HG02763 (cell line): ENCODE data around the gene RBM39.
"Not testable (repeated sequence)": the region's sequence is repeated elsewhere in the genome, so short reads cannot be mapped to it uniquely, and the experiment has no call there.

Source experiments
- ATAC-seq: cut with Tn5 transposase; IDR thresholded peaks from one replicate; pipeline ENCODE4 v1.9.1; 2021; ENCODE audit warnings: mild to moderate bottlenecking, moderate library complexity; ENCODE audit not compliant: unreplicated experiment

RBM39 gene

DNA sequence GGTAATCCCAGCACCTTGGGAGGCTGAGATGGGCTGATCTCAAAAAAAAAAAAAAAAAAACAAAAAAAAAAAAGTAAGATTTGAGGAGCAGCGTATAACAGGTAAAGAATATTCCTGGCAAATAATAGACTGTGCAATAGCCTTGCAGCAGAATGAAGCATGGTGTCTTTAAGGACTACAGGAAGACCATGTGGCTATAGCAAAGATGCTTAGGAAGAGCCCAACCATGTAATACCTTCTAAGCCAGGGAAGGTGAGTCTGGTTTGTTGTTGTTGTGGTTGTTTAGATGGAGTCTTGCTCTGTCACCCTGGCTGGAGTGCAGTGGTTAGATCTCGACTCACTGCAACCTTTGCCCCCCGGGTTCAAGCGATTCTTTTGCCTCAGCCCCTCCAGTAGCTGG lies 14.3 kb upstream of the RBM39 start:
- no peak for ATAC-seq

DNA sequence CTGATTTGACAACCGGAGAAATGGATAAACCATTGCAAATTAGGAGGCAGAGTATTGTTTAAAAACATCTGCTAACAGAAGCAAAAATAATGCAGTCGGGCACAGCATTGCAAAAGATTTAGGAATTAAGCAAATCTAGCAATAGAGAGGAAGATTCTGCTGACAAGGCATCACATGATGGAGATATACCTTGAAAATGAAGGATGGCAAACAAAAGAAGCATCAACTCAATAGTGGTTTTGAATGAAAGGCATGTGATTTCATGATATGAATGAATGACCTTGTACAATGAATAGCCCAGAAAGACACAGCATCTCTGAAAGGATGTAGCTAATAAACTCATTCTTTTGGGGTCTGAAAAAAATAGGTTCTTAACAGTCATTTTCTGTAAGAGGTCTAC lies 8.6 kb upstream of the RBM39 start:
- ATAC-seq = no peak

DNA sequence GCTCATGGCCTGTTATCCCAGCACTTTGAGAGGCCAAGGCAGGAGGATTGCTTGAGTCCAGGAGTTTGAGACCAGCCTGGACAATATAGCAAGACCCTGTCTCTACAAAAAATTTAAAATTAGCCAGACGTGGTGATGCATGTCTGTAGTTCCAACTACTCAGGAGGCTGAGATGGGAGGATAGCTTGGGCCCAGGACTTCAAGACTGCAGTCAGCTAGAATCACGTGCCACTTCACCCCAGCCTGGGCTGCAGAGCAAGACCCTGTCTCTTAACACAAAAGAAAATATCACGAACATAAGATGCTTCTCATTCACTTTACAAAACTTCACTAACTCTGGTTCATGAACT lies 2.4 kb upstream of the RBM39 start:
- not testable (repeated sequence) for ATAC-seq

DNA sequence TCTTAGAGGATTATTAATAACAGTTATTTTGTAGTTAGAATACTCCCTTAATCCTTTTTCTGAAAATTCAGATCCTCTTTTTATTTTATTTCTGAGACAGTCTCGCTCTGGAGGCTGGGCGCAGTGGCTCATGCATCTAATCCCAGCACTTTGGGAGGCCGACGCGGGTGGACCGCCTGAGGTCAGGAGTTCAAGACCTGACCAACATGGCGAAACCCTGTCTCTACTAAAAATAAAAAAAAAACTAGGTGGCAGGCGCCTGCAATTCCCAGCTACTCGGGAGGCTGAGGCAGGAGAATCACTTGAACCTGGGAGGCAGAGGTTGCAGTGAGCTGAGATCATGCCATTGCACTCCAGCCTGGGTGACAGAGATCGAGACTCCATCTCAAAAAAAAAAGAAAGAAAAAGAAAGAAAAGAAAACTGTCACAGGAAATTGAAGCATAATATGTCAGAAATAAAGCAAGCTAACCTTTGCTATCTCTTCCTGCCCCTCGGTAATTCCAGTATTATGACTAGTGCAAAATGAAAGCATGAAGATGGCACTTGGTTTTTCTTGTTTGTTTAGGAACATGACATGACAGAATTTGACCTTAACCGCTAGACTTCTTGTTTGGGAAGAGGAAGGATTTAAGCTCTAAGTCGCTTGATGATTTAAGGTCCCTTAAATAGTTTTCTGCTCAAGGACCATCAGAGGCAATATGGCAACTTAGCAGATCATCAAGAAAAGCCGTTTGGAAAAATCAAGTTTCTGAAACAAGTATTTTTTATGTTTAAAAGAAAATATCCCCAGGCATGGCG lies 1.8 kb upstream of the RBM39 start:
- no peak for ATAC-seq

DNA sequence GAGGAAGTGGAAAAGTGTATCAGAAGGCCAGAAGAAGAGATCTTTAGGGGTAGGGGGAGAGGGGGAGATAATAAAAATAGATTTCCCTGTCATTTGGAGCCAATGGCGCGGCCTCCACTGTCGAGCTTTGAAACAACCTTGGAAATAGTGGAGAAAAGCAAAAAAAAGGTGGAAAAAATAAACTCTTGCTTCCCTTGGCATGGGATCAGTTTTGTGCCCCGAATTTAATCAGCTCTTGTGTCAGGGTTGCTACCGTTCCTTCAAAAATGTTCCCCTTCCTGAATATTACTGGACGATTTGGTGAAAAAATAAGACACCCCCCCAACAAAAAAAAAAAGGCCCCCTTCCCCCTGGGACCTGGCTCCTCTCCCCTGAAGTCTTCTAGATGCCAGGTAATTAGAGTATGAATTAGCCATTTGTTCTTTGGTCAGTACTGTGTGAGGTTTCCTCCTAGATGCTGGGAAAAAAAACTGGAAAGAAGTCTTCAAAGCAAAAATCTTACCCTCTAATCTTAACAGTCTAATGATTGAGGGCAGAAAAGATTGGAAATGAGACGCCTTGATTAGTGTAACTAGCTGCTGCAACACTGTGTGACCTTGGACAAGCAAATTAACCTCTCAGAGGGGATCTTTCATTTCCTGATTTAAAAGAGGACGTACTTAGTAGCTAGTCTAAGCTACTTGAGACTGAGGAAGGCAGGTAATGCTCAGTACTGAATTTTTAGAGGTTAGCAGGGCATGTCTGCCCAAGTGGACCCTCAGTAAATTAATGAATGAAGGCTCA lies 872 bp upstream of the RBM39 start:
- no peak for ATAC-seq

DNA sequence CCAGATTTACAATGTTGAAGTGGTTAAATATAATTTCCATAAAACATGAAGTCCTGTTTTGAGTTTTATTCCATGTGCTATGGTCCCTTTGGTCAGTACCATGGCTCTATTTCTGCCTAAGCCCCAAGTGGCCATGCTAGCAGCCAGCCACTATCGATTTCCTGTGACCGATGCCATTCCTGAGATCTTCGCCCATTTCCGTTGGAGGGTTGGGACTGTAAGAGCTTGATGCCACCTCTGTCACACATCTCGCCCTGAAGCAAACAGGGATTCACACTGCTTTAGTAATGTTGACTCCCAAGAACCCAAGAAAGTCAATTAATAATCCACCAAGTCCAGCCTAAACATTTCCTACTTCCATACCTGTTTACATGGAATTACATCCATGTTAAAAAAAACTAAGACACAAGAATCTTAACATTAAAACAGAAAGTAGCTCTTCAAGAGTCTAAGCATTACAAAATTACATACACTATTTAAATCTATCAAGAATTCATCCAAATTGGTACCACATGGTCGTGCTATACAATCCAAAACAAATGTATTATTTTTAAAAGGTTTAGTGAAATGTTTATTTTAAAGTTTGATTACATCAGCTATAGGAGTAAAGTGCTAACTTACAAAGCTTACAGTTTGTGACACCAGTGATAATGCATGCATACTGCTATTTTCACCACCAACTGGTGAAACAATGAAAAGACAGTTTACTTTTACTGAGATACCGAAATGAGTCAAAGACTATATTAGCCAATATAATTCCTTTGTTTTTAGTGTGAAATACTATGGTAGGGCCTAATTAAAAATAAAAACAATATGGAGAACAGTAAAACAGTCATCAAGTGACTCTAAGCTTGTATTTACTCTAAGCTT lies 2.5 kb downstream of the RBM39 start:
- ATAC-seq = no peak

DNA sequence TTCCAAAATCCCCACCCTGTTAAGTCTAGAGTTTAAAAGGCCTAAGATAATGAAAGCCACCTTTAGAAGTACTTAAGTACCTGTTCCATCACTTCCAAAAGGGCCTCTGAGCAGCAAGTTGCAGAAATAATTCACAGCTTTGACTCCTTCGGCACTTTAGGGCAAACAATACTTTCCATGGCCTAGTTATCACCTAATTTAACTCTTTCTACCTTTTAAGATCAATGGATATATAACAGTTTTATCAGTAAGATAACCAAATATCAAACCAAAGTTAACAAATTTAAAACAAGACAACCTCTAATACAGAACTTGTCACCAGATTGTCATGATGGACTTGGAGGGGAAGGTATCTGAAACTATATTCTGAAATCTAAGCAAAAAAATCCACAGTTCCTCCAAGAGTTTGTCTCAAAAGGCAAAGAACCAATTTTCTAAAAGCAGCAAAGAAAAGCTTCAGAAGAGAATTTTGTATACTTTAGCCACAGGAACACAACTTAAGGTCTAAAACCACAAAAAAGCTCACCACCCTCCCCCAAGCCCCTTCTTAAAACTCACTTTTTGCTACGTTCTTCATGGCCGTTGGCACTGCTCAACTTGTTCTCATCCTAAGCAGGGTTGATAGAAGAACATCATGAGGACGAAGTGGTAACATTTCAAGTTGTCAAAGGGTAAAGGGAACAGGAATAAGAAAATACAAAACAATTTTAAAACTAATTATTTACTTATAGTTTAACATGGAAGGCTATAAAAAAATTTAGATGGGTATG lies 3.5 kb downstream of the RBM39 start:
- no peak for ATAC-seq

DNA sequence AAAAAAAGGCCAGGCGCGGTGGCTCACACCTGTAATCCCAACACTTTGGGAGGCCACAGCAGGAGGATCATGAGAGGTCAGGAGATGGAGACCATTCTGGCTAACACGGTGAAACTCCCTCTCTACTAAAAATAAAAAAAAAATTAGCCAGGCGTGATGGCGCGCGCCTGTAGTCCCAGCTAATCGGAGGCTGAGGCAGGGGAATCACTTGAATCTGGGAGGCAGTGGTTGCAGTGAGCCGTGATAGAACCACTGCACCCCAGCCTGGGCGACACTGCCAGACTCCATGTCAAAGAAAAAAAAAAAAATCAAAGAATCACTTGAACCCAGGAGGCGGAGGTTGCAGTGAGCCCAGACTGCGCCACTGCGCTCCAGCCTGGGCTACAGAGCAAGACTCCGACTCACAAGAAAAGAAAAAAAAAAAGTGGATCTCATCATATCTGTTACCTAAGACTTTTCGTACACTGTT lies 4.2 kb downstream of the RBM39 start:
- ATAC-seq = no peak

DNA sequence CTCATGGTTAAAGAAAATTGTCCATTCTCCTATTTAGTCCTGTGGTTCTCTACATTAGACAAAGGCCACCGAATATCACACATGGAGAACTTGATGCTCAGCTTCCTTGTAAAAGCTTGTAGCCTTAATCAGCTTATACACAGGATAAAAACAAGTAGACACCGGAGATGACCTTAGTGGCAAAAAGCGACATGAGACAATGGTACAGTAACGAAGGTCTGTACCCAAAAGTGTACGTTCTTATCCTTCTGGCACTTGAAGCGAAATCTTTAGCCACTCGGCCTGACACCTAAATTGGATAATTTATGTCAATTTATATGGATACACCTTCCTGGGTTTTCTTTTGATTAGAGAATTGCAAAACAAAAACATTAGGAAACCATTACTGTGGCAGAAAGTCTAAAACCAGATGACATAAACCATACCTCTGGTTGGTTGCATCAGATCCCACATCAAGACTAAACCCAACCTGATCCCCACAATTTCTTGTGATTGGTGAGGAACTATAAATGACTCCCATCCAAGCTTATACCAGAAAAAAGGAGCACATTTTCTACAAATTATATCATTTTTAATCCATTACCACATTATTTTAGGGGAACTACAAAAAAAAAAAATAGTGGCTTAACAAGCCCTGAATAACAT lies 6.1 kb downstream of the RBM39 start:
- no peak for ATAC-seq

DNA sequence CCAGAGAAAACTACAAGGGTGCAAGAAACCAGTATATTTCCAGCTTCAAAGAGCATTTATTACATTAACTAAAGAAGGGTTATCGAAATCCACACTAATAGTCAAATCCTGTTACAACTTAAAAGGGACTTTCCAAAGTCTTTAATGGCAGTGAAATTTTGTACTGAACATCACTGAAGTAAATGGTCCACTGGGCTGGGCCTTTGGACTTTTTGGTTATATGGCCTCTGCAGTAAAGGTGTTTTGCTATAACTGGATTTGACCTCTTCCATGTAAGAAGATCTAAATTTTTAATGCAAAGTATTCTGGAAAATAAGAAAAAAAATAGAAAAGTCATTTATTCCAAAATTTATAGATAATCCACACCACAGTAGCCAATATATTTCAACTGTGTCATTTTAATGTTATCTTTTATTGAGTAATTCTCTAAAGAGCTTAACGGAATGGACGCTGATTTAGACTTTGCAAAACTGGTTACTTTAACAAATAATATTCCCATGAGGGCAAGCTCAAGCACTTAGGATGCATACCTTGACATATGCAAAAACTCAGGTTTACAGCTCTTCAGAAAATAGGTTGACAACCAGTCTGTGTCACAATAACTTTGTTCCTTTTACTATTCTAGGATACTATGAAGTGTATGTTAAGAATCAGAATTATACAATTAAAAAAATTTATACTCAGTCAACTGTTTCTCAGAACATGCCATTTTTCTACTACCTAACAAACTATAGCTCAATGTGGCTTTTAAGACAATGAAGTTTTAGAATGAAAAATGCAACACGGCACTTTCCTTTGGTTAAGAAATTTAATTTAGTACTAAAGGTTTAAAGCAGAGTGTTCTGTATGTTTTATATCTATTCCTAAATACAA lies 7.0 kb downstream of the RBM39 start:
- ATAC-seq = no peak

DNA sequence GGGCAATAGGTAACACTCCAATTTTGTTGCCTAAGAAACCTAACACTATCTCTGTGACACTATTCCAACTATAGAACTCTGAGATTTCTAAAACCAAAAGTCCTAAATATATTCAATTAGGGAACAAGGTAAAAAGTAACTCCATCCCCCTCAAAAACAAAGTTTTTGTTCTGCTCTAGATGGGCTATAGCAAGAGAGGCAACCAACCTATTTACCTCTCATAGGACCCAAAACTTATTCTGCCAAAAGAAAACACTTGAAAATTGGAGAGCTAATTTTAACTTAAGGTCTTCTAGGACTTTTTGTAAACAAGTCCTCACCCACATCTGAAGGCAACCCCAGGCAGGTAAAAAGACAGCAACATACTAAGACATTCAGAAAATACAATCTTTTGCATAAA lies 7.7 kb downstream of the RBM39 start:
- ATAC-seq = no peak

DNA sequence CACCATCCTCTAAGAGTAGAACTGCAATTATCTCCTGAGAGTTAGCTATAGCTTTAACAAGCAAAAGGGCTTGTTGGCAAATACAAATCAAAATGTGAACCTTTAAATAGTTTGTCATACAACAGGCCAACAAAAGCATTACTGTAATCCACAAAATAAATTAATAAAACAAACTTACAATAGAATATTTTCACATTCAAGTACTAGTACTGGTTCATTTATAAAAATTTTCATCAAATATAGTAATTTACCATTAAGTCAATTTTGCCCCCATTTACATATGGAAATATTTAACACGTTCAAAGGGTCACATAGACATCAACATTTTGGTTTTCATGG lies 9.4 kb downstream of the RBM39 start:
- no peak for ATAC-seq

DNA sequence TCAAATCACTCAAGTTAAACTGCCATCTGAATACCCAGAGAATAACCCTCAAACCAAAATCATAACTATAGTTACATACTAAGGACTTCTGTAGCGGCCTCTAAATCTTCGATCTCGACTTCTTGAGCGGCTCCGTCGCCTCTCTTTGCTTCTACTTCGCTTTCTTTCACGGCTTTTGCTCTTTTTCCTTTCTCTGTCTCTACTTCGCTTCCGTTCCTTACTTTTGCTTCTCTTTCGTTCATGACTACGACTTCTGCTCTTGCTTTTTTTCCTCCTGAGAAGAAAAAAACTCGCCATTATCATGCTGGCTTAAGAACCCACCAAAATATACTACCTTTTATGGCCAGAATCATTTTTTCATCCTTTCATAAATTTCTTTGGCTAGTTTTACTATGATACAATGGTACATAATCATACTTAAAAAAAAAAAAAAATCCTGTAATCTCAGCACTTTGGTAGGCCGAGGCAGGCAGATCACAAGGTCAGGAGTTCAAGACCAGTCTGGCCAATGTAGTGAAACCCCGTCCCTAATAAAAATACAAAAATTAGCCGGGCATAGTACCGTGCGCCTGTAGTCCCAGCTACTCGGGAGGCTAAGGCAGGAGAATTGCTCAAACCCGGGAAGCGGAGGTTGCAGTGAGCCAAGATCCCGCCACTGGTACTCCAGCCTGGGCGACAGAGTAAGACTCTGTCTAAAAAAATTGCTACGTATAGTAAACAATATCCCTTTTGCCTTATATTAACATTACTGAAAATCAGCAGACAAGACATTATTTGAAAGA lies 10.0 kb downstream of the RBM39 start:
- ATAC-seq = no peak

DNA sequence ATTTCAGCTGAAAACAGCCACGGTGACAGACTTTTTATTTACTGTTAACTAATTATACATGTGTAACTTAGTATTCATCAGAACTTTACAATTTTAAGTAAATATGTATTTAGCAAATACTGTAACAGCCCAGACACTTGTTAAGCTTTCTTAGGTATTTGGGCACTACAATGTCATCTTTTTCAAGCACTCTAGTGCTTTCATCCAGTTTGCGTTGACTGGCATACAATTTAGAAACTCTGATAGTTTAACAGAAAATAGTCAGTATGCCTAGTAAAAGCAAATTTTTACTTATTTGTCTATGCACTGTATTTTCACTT lies 10.6 kb downstream of the RBM39 start:
- no peak for ATAC-seq

DNA sequence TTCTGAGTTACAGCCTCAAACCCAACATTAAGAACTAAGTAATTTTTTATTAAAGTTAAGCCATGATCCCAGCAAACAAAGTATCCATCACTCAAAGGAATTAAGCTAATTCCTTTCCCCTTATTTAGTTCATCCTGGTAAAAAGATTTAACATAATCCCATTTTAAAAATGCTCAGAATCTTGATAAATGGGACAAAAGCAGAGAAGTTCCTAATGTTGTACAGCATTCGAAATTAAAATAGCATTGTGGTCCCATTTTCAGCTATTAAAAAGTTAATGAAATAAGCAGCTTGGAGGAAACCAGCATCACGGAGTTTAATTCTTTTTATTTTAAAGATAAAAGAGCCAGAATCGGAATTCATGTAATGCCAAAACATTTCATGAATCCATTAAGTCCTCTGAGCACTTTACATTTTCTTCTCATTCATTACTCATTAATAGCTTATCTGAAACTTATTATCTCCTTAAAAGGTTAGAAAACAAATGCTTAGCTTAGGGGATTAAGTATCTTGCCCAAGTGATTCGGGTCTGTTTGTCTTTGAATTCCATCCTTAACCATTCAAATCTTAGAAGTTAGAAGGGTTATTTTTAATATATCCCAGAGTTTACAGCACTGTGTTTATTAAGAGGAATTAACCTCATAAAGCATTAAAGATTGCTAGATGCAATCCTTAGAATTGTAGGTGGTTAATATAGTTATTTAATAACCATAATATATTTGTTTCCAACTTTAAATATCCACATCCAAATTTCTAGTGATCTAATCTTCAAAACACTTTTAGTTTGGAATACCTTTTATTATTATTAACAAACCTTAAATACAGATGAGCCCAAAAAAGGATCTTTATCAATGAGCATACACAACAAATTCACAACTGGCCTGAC lies 11.2 kb downstream of the RBM39 start:
- ATAC-seq = no peak

DNA sequence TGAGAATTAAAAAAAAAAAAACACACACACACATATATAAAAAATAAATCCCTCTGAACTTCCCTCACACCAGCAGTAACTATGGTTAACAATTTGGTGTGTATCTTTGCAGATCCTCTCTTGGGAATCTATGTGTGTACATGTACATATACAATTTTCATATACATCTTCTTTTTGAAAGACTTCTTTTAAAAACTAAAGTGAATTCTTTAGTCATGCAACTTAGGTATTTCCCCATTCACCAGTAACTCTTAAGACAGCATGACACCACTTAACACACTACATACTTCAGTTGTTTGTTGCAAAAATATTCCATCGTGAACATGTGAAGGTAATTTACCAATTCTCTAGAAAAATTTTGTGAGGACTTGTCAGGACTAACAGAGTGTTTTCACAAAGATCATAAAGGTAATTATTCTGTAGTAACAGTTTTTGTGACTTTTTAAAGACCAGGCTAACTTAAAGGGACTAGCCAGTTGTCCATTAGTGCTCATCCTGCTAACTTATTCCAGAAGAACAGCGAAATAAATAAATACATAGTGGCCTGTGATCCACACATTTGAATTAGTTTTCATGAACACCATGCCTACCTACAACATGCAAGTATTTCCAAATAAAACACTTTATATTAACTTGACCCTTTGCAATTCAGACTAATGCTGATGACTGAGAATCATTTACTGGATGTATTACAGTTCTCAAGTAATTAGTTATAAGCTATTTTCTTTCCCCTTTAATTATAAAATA lies 12.1 kb downstream of the RBM39 start:
- no peak for ATAC-seq

DNA sequence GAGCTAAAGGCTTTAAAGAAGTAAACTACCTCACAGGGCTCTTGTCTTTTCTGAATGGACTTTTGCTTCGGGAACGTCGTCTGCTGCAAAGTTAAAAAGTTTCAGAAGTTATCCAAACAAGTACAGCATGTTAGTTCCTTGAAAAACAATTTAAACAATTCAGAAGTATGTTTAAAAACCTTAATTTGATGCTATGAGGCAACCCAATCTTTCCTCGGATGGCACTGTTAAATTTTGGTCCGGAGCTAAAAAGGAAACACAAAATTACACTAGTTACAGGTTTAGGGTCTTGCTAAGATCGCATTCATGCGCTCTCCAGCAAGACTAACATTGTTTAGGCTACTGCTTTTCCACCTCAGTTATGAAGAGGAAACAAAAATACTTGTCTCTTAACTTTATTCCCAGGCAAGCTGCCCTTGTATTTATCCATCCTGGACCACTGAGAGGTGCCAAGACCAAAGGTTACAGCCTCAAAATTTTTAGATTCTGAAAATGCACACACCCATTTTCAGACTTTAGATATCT lies 12.7 kb downstream of the RBM39 start:
- no peak for ATAC-seq
